LHCN-M2 (cell line): ENCODE results near the gene UBASH3A. TPM values are rescaled to one million over a fixed set of nuclear protein-coding genes. Genes with fewer than 3 reads are reported as not detected.

ENCODE experiments used
- DNase-seq: peaks from one replicate; pipeline ENCODE4 v3.0.0-alpha.2; 2012; ENCODE audit warnings: low read depth
- total RNA-seq: library from RNA; depleted of rRNA; stranded (reverse); fragments of >200 nt; gene quantifications from 2 replicates; pipeline ENCODE4 v1.2.3, GENCODE V29; 2014

The UBASH3A gene
- total RNA-seq, 1 experiment from 2014 or later, result not detected

GRCh38 chr21:42409366-42409765, 5.7 kb downstream of the UBASH3A start:
- no peak for DNase-seq

GRCh38 chr21:42411197-42411869, 7.6 kb downstream of the UBASH3A start:
- no peak for DNase-seq

DNA sequence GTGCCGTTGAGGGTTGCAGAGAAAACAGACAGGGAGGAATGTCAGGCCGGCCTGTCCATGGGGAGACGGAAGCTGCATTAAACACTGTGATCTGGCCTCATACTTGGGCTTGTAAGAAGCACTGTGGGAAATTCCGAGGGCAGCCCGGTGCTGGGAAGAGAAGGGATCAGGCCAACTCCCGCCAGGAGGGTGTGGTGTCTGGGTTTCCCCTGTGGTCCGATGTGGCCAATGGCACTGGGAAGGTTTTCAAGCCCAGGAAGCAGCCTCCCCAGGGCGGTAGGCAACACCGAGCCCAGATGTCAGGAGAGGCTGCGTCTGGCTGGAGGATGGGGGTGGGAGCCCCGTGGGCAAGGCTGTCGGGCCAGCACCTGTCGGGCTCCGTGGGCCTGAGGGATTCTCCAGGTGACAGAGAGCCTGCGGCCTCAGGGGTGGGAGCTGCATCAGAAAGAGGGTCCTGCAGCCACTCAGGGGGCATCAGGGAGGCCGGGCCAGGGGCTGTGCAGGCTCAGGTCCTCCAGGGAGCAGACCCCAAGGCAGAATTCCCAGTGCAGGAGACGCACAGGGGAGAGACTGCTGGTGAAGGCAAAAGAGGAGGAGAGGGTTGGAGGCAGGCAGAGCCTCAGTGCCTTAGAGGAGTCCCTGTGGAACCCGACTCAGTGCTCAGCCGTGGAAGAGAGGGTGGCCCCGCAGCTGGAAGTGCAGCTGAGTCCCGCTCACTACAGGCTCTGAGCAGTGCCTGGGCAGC, 8.4 kb downstream of the UBASH3A start:
- DNase-seq, result no peak

DNA sequence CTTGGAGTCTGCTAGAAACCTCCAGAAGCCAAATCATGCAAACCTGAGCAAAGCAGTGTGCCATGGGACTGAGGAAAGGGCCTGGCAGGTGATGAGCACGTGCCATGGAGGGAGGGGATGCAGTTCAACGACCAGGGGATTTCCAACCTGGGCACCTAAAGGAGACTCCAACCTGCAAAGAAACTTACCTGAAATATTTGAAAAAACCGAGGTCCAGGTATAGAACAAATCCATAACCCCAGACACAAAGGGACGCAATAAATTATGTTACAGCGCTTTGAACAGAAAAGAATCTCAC, 8.9 kb downstream of the UBASH3A start:
- no peak for DNase-seq

- DNase-seq, result no peak
Measured at GRCh38 chr21:42413093-42413492, 9.4 kb downstream of the UBASH3A start.

DNA sequence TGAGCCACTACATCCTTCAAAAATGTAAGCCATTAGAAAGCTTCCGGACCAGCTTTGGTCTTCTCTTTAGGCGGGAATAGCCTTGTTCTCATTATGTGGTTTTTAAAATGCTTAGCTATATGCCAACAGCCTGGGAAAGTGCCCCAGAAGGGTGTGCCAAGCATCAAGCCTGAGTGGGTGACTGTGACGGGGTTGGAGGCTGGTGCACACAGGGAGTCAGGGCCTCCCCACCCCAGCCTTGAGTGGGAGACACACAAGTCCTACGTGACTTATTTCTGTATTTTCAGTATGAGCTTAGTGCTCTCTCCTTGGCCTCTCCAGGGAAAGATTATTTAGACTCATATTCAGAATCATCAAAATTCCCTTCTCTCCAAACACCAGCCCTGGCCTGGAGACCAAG, 9.8 kb downstream of the UBASH3A start:
- DNase-seq, result no peak

- DNase-seq, result no peak
Measured at GRCh38 chr21:42414066-42414465, 10.4 kb downstream of the UBASH3A start.

- DNase-seq, result no peak
Measured at GRCh38 chr21:42414553-42414927, 10.8 kb downstream of the UBASH3A start.

DNA sequence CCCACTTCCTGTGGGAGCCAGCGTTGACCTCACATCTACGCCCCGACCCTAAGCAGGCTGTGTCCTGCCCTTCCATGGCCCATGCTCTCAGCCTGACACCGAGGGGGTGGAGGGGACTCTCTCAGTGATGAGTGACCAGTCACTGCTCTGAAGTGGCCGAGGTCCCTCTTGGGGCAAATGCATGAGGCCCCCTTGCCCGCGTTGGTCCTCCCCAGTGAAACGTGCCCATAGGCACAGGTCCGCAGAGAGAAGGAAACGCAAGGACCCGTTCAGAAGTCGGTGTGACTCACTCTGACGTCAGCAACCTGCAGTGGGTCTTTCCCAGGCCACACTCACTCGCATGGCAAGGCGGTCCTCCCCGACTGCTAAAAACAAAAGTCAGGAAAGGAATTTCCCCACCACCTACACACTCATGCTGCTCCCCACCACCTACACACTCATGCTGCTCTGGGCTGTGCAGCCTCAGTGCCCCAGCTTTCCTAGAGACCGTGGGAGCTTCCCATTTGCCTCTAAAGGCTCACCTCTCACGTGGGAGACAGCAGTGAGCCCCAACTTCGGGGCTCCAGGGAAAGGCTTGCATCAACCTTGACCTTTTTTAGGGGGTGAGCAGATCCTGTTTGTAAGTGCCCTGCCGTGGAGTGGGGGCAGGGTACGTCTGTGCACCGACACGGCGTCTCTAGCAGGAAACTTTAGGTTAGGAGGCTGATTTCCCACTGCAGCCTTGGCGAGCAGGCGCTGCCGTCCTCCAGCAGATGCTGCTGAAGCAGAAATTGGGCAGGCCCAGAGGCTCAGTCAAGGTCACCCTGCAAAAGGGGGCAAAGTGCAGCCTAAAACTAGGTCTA, 11.4 kb downstream of the UBASH3A start:
- no peak for DNase-seq

DNA sequence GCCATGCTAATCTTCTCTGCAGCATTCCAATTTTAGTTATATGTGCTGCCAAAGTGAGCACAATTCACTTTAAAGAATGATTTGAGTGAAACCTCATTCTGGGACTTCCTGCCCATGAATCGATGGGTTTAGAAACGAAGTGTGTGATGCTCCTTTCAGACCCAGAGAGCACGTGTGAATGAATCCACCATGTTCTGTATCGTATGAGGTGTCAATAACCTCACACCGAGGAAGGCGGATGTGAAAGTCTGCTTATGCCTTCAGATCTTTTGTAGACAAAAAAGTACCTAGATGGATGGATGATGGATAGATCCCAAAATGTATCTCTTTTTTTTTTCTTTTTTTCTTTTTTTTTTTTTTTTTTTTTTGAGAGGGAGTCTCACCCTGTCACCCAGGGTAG, 13.8 kb downstream of the UBASH3A start:
- no peak for DNase-seq

GRCh38 chr21:42418886-42419285, 15.2 kb downstream of the UBASH3A start:
- DNase-seq, result no peak

DNA sequence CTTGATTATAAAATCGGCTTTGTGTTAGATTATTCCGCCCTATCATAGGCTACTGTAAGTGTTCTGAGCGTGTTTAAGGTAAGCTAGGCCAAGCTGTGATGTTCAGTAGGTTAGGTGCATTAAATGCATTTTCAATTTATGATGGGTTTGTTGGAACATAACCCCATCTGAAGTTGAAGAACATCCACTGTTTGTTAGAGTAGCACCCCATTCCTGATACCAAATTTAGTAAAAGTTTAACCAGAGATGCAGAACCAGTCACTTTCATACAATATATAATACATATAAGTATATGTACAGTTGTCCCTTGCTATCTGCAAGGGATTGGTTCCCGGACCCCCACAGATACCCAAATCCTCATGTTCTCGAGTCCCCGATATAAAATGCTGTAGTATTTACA, 16.1 kb downstream of the UBASH3A start:
- no peak for DNase-seq

- no peak for DNase-seq
Measured at GRCh38 chr21:42421018-42421793, 17.5 kb downstream of the UBASH3A start.

- no peak for DNase-seq
Measured at GRCh38 chr21:42423197-42423675, 19.5 kb downstream of the UBASH3A start.

GRCh38 chr21:42423685-42424084, 20.0 kb downstream of the UBASH3A start:
- no peak for DNase-seq

GRCh38 chr21:42424914-42425541, 21.3 kb downstream of the UBASH3A start:
- DNase-seq, result no peak

DNA sequence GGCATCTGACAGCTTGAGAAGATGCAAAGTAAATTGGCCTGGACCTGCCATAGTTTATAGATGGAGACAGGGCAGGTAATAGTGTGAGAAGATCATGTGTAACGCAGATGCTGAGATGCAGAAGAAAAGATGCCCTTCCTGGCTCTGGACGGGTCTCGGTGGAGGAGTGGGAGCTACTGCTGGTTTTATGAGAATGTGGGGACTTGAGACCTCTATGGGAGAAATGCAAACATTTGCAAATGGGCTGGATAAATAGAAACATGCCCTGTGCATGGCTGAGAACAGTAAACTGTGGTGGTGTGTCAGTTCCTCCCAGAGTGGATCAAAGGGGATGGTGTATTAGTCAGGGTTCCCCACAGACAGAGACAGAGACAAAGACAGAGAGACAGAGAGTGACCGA, 21.9 kb downstream of the UBASH3A start:
- DNase-seq, result no peak

- no peak for DNase-seq
Measured at GRCh38 chr21:42426424-42426823, 22.7 kb downstream of the UBASH3A start.

- no peak for DNase-seq
Measured at GRCh38 chr21:42426876-42427480, 23.3 kb downstream of the UBASH3A start.

DNA sequence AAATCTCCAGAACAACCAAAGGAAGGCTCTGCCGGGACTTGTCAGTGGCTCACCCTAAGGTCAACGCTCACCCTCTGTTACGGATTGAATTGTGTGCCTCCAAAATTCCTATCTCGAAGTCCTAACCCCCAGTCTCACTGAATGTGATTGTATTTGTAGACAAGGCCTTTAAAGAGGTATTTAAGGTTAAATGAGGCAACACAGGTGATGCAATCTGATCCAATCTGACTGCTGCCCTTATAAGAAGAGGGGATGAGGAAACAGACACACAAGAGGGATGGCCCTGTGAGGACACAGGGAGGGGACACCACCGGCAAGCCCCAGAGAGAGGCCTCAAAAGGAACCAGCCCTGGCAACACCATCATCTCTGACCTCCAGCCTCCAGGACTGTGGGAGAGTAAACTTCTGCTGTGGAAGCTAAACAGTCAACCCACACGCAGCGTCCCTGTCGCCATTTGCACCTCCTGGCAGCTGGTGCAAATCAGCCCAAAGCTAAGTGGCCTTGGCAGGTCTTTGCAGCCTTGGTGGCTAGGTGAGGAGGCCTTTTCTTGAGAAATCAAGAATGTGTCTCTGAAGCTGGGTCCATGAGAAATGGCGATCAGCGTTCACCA, 24.2 kb downstream of the UBASH3A start:
- DNase-seq, result no peak
